ENCODE measurements around the gene DBP. TPM values are rescaled to one million over a fixed set of nuclear protein-coding genes. Genes with fewer than 3 reads are reported as not detected.

DBP gene
- polyA plus RNA-seq, 3 donors = 12.8 to 22.3 (median 17.5) TPM

DNA sequence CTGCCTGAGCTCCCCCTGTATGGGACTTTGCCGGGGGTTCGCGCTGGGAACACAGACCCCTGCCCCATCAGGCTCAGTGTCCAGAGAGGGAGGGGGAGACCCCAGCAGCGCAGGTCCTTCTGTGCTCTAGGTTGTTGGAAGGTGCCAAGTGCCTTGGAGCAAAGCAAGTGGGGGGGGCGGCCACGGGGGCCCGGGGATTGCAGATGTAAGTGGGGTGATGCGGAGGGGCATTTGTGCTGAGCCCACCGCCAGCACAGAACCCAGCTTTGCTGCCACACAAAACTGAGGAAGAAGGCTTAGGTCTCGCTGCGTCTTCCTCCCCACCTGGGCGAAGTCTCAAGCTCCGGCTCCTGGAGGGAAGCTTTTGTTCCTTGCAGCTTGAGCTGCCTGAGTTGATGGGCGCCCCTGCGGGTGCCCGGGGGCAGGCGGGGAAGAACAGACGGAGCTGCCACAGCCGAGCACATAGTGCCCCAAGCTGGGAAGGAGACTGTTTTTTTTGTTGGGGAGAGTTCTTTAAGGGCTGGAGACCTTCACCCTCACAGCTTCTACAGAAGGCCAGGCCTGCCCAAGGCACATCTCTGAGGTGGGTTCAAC, 37.1 kb upstream of the DBP start:
- intact Hi-C loops (cut with micrococcal nuclease) = no loop called here
- 87% methylated on average over 11 of the region's 19 CpGs for WGBS (ENCODE audit: insufficient coverage)
- Histone ChIP-seq H3K4me1 (ENCODE audit: control insufficient read depth in 1 of 2, insufficient read depth in 2 of 2, low read length in 2 of 2) (peaks cover 0 to 7% of the 10 kb centered on the region in 2 donors), H3K4me2 (replicated peaks; ENCODE audit: extremely low read depth, low read length, poor library complexity, severe bottlenecking) (no peak overlapping the region), H3K79me2 (ENCODE audit: insufficient read depth, low read length) (no peaks in the 10 kb centered on the region), H3K27ac (ENCODE audit: low read depth in 1 of 2, low read length in 2 of 2) (no peak overlapping the region), H2AFZ (ENCODE audit: insufficient read depth, low read depth, low read length, poor library complexity, severe bottlenecking) (no peak overlapping the region), H3K27me3 (ENCODE audit: control insufficient read depth in 2 of 2, insufficient read depth in 2 of 2, low read length in 2 of 2) (no peaks in the 10 kb centered on the region), H3K36me3 (replicated peaks in 1 of 2; ENCODE audit: control insufficient read depth in 1 of 2, insufficient read depth in 2 of 2, low read length in 2 of 2) (no peaks in the 10 kb centered on the region), H3K9me3 (replicated peaks in 1 of 2; ENCODE audit: control insufficient read depth in 1 of 2, insufficient read depth in 1 of 2, low read length in 2 of 2) (no peaks in the 10 kb centered on the region), H3K4me3 (replicated peaks in 1 of 3; ENCODE audit: low read depth in 2 of 3, low read length in 3 of 3) (no peak overlapping the region), H4K20me1 (ENCODE audit: insufficient read depth, low read length) (no peaks in the 10 kb centered on the region), H3K9ac (ENCODE audit: insufficient read depth, low read length, poor library complexity, severe bottlenecking) (no peak overlapping the region)
- no peak for DNase-seq
- H3K4me1 Mint-ChIP-seq = peaks cover 8% of the 10 kb centered on the region
- peaks cover 2 to 4% (median 3%) of the 10 kb centered on the region in 3 donors for H3K27me3 Mint-ChIP-seq (ENCODE audit: low read depth in 3 of 3)
- H3K4me3 Mint-ChIP-seq = no peak overlapping the region
- peaks cover 0 to 7% (median 4%) of the 10 kb centered on the region in 7 donors for H3K9me3 Mint-ChIP-seq
- no peaks in the 10 kb centered on the region for H3K36me3 Mint-ChIP-seq
- H3K27ac Mint-ChIP-seq = no peak overlapping the region
- TF ChIP-seq, protein P1, sequence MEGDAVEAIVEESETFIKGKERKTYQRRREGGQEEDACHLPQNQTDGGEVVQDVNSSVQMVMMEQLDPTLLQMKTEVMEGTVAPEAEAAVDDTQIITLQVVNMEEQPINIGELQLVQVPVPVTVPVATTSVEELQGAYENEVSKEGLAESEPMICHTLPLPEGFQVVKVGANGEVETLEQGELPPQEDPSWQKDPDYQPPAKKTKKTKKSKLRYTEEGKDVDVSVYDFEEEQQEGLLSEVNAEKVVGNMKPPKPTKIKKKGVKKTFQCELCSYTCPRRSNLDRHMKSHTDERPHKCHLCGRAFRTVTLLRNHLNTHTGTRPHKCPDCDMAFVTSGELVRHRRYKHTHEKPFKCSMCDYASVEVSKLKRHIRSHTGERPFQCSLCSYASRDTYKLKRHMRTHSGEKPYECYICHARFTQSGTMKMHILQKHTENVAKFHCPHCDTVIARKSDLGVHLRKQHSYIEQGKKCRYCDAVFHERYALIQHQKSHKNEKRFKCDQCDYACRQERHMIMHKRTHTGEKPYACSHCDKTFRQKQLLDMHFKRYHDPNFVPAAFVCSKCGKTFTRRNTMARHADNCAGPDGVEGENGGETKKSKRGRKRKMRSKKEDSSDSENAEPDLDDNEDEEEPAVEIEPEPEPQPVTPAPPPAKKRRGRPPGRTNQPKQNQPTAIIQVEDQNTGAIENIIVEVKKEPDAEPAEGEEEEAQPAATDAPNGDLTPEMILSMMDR (IDR thresholded peaks at IDR 0.05) = no peak

DNA sequence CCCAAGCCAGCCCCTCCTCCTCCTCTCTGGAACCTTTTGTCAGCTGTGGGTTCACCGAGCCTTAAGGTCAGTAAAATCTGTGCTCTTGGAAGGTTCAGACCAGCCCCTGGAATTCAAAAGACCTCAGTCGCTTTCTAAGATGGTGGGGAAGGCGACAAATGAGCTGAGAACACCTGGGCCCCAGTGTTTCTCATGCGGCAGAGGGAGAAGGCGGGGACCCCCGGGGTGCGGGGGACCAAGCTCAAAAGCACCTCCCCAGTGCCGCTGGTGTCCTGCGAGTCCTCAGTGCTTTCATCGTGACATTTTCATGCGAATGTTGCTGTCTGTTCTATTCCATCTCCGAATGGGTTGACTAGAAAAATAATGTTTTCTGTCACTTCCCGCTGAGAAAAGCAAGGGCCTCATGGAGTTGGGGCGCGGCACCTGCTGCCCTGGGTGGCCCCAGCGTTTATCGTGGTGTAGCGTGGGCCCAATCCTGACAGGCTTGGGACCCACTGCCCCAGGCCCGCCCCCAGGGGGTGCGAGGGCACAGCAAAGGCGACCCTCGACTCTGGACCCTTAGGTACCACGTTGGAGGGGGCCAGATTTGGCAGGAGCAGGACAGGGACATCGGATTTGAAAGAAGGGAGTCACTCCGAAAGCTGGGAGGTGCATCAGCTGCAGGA, 36.4 kb upstream of the DBP start:
- TF ChIP-seq, protein P1 (IDR thresholded peaks at IDR 0.05) = no peak
- Mint-ChIP-seq H3K27ac (no peak overlapping the region), H3K27me3 (ENCODE audit: low read depth in 3 of 3) (peaks cover 2 to 4% (median 3%) of the 10 kb centered on the region in 3 donors), H3K9me3 (peaks cover 0 to 7% (median 5%) of the 10 kb centered on the region in 7 donors), H3K36me3 (no peaks in the 10 kb centered on the region), H3K4me1 (peaks cover 8% of the 10 kb centered on the region), H3K4me3 (no peak overlapping the region)
- DNase-seq = no peak
- intact Hi-C loops (cut with micrococcal nuclease) = no loop called here
- H3K4me3 ChIP-seq (replicated peaks in 1 of 3; ENCODE audit: low read depth in 2 of 3, low read length in 3 of 3) = no peak overlapping the region
- no peak overlapping the region for H2AFZ ChIP-seq (ENCODE audit: insufficient read depth, low read depth, low read length, poor library complexity, severe bottlenecking)
- no peaks in the 10 kb centered on the region for H4K20me1 ChIP-seq (ENCODE audit: insufficient read depth, low read length)
- H3K79me2 ChIP-seq (ENCODE audit: insufficient read depth, low read length) = no peaks in the 10 kb centered on the region
- no peak overlapping the region for H3K9ac ChIP-seq (ENCODE audit: insufficient read depth, low read length, poor library complexity, severe bottlenecking)
- WGBS (ENCODE audit: insufficient coverage) = 85% methylated on average over 25 of the region's 25 CpGs
- no peak overlapping the region for H3K4me2 ChIP-seq (replicated peaks; ENCODE audit: extremely low read depth, low read length, poor library complexity, severe bottlenecking)
- no peaks in the 10 kb centered on the region for H3K36me3 ChIP-seq (replicated peaks in 1 of 2; ENCODE audit: control insufficient read depth in 1 of 2, insufficient read depth in 2 of 2, low read length in 2 of 2)
- H3K9me3 ChIP-seq (replicated peaks in 1 of 2; ENCODE audit: control insufficient read depth in 1 of 2, insufficient read depth in 1 of 2, low read length in 2 of 2) = no peaks in the 10 kb centered on the region
- peaks cover 0 to 7% of the 10 kb centered on the region in 2 donors for H3K4me1 ChIP-seq (ENCODE audit: control insufficient read depth in 1 of 2, insufficient read depth in 2 of 2, low read length in 2 of 2)
- no peaks in the 10 kb centered on the region for H3K27me3 ChIP-seq (ENCODE audit: control insufficient read depth in 2 of 2, insufficient read depth in 2 of 2, low read length in 2 of 2)
- H3K27ac ChIP-seq (ENCODE audit: low read depth in 1 of 2, low read length in 2 of 2) = no peak overlapping the region

Data from CD14-positive monocyte (primary cell).